ENCODE measurements around the gene CLDND2.

Gene CLDND2

DNA sequence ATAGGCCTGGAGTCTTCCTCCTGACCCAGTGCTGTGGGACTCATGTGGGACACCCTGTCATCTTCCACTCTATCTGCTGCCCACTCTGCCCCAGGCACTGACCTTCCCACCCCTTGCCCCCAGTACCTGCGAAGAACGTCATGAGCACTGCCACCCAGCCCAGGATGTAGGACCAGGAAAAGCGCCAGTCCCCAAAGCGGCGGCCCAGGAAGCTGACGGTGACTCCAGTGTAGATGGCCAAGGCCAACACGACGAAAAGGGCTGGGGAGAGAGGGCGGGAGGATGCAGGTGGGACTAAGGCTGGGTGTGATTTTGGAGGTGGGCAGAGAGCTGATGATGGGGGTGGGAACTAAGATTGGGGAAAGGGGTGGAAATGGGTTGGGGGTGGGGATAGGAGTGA, 11.6 kb upstream of the CLDND2 start:
- no peak for DNase-seq

GRCh38 chr19:51377422-51377821, 8.6 kb upstream of the CLDND2 start:
- DNase-seq = no peak

DNA sequence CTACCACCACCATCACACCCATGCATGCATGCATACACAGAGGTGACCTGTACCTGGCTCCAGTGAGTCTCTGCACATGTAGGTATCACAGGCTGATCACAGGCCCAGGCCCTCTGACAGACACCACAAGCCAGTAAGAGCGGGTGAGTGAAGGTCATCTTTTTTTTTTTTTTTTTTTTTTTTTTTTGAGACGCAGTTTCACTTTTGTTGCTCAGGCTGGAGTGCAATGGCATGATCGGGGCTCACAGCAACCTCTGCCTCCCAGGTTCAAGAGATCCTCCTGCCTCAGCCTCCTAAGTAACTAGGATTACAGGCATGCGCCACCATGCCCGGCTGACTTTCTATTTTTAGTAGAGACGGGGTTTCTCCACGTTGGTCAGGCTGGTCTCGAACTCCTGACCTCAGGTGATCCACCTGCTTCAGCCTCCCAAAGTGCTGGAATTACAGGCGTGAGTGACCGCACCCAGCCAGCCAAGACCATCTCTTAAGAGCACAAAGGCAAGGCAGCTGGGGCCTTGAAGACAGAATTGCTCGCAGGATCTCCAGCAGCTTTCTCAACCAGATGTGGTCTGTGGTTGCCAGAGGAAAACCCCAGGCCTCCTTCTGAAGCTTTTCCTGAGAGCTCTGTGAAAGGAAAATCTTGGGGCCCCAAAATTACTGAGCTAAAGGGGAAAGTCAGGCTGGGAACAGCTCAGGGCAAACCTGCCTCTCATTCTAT, 6.9 kb upstream of the CLDND2 start:
- no peak for DNase-seq

DNA sequence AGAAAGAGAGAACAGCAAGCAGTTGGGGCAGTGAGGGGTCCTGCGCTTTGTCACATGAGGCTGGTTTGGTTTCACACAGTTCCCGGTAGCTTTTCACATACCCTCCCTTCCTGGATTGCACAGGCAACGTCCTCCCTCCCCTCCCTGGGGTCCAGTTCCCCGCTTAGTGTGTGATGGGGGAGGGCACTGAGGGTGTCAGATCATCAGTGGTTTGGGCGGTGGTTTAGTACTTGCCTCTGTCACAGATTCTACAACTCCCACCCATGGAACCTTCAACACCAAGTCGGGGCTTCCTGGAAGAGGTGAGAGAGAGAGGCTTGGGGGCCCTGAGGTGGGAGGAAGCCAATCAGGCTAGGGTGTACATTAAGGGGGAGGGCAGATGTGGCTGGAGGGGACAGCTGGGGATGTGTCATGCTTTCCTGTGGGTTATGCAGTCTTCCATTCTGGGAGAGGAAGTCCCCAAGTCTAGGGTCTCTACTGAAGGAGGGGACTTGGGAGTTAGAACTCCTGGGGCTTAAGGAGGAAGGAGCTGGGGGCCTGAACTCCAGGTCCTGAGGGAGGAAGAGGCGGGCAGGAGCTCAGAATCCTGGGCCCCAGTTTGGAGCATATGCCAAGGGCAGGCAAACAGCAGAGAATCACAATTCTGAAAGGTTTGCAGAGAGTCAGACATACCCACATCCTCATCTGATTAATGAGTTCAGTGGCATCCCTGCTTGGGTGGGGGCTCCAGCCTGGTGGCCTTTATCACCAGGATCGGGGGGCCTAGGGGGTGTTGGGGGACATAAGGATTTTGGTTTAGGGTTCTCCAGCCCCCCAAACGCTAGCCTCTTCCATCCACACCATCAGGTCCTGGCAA, 4.1 kb upstream of the CLDND2 start, which contains the start of gene NKG7:
TSS of gene NKG7 (minus strand) at position 6 of the 856 bp plus-strand sequence. CDS start 119 bp downstream, outside the sequence.
- DNase-seq = no peak

- no peak for DNase-seq
Measured at GRCh38 chr19:51372021-51372648, 3.3 kb upstream of the CLDND2 start.

GRCh38 chr19:51371186-51371690, 2.4 kb upstream of the CLDND2 start:
- DNase-seq = no peak

DNA sequence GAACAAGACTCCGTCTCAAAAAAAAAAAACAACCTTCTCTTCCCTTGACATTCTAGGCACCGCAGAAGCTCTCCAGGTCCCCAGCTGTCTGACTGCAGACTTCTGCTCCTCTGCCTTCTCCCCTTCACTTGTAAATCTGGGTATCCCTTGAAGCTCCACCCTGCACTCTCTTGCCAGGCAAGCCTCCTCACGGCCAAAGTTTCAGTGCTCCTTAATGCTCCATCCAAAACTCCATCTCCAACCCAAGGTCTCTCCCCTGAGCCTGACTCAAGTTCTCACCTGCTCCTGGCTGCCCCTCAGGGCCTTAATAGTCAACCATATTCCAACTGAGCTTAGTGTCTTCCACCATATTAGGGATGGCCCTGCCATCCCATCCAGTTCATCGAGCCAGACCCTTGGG, 1.4 kb upstream of the CLDND2 start:
- DNase-seq = no peak

DNA sequence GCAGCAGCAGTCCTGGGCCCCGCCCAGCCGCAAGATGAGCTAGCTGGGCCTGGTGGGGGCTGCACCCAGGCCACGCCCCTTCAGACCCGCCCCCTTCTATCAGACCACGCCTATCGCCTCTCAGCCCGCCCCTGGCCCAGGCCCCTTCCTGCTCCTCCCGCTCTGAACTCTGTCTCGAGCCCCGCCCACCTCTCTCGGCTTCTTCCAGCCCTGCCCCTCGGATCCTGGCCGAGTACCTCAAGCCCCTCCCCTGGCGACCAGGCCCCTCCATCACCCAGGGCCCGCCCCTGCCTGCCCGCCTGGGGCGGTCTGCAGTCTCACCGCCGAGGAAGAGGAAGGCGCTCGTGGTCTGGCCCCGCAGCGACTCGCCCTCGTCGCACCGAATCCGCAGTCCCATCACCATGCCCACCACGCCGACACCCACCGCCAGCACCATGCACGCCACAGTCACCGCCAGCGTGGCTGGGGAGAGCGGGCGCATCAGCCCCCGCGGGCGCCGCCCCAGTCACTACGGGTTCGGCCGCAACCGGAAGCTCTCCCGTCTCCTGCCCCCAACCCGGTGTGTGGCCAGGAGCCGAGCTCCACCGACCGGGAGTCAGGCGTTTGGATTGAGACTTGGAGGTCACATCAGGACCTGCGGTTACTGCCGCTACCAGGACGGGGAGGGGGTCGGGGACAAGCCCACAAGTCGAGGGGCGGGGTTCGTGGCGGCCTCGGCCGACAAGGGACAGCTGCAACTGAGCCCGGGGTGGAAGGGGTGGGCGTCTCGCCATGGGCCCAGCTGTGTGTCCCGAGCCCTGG, 1.0 kb downstream of the CLDND2 start:
- no peak for DNase-seq

GRCh38 chr19:51367255-51367564, 1.6 kb downstream of the CLDND2 start:
- DNase-seq = no peak

DNA sequence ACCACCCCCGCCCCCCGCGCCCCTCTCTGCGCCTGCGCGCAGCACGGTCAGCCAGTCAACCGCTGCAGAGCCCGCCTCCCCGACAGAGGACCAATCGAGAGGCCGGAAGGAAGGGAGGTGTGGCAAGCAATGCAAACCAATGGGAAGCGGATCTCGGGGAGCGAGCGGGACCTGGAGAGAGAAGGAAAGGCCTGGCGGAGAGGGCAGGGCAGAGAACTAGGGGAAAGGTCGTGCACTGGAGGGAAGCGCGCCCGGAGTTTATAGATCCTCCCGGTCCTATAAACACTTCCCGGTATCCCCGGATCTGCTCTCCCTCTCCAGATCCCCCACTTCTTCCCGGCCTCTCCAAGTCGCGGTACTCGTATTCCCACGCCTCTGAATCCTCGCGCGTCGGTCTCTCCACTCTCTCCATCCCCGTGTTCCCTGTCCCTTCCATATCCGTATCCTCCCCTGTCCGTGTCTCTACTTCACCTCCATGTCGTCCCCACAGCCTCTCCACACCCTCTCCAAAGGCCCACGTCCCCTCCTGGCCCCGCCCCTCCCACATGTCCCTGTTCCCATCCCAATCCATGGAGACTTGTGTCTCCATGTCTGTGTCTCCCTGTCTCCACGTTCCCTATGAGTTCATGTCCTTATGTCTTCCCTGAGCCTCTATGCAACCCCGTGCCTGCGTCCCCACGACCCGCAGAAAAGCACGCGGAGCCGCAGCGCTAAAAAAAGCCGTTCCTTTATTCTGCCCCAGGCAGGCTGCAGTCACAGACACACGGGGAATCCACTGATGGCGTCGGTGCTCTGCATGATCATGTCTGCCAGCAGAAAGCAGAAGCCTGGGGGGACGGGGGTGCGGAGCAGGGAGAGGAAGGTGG, 2.2 kb downstream of the CLDND2 start:
- DNase-seq = no peak

GRCh38 chr19:51365965-51366388, 2.8 kb downstream of the CLDND2 start, which contains the start of gene ETFB:
Gene ETFB, minus strand, starts transcription at chr19:51366388. Its CDS starts 62 bp downstream, at chr19:51366326.
- no peak for DNase-seq

DNA sequence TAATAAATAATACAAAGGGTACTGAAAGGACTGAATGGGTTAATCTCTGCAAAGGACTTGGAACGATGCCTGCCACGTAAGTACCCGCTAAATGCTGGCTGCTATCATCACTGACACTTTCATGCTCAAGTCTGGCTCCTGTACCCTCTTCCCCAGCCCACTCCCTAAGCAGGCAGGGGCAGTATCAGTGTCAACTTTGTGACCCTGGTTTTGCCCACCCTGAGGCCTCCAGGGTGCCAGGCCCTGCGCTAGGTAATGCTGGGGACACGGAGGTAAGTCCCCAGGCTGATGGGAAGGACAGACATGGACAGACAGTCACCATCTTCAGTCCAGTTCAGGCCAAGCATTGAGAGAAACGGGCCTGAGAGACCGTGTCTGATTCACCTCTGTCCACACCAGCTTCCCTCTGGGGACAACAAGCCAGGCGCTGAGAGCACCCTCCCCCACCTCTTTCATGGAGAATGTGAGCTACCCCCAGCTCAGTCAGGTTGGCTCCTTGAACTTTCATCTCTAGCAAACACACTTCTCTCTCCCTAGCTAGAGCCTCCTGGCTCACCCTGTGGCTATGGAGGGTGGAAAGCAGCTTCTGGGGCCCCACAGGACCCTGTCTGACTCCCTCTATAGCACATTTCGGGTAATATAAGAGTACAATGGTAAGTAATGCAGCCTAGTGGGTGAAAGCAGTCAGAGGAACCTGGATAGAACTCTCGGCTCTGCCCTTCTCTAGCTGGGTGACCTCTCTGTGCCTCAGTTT, 3.4 kb downstream of the CLDND2 start:
- DNase-seq = no peak

- DNase-seq = no peak
Measured at GRCh38 chr19:51364200-51365106, 4.3 kb downstream of the CLDND2 start.

- DNase-seq = no peak
Measured at GRCh38 chr19:51361239-51361638, 7.6 kb downstream of the CLDND2 start.

DNA sequence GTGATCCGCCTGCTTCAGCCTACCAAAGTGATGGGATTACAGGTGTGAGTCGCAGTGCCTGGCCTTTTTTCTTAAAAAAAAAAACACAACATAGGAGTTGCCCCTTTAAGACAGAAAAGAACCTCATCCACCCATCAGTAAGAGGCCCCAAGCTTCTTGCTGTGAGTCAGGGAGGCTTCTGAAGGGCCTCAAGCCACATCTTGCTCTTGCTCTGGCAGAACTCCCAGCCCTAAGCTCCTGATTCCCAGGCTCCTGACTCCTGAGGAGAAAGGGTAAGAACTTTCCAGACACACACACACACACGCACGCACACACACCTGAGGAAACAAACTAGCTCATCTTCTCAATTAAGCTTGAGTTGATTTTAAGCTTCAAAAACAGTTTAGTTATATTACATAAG, 9.5 kb downstream of the CLDND2 start:
- DNase-seq = no peak

GRCh38 chr19:51357952-51358351, 10.9 kb downstream of the CLDND2 start:
- DNase-seq = no peak

- DNase-seq = no peak
Measured at GRCh38 chr19:51356159-51356801, 12.5 kb downstream of the CLDND2 start.

- DNase-seq = no peak
Measured at GRCh38 chr19:51354742-51355148, 14.1 kb downstream of the CLDND2 start.

GRCh38 chr19:51354103-51354741, 14.6 kb downstream of the CLDND2 start:
- no peak for DNase-seq
